GM12878 (cell line): ENCODE data around the gene TVP23C. TPM values are rescaled to one million over a fixed set of nuclear protein-coding genes. Genes with fewer than 3 reads are reported as not detected.
"Not testable (repeated sequence)": the region's sequence is repeated elsewhere in the genome, so short reads cannot be mapped to it uniquely, and the experiment has no call there.

Experiments used
- ATAC-seq: fragments of 200-7000 bp; cut with Tn5 transposase; 3 replicates; pipeline ENCODE4 v1.9.1; 2020; ENCODE audit warnings: mild to moderate bottlenecking, moderate library complexity
- BruUV-seq: library from RNA; stranded (reverse); fragments of 400-500 nt; replicated peaks from 2 replicates; lab custom pipeline; 2021; lab: Mats Ljungman, UMichigan
- CTCF ChIA-PET: fragments of 300-600 bp; sonication (Branson Sonifier 250); formaldehyde crosslinking; extraction: SDS; loops from one replicate; lab custom pipeline; 2021; ENCODE audit warnings: inconsistent platforms; lab: Yijun Ruan, JAX
- POLR2A ChIA-PET: fragments of 350-600 bp; formaldehyde crosslinking; extraction: SDS; loops from one replicate; lab custom pipeline; 2021; ENCODE audit warnings: inconsistent platforms; lab: Charles Lee
- RAD21 ChIA-PET: fragments of 300-600 bp; sonication (Branson Sonifier 250); formaldehyde crosslinking; loops from one replicate; lab custom pipeline; 2023; ENCODE audit warnings: antibody characterized with exemption; ENCODE audit not compliant: unreplicated experiment; lab: Charles Lee
- SMC1A ChIA-PET: fragments of 300-600 bp; sonication (Branson Sonifier 250); formaldehyde crosslinking; loops from one replicate; lab custom pipeline; 2023; ENCODE audit not compliant: unreplicated experiment, uncharacterized antibody; lab: Charles Lee
- DNase-seq: peaks from one replicate; pipeline ENCODE4 v3.0.0-alpha.2; 2011; ENCODE audit warnings: low read depth, low spot score
- FAIRE-seq: peaks from 3 replicates; lab custom pipeline; 2011; peaks lifted over from hg19 to GRCh38; lab: Jason Lieb, UNC
- H2AFZ ChIP-seq: 2 replicates; pipeline ENCODE4 v1.6.0; 2011; ENCODE audit warnings: low read depth, low read length, control low read depth; ENCODE audit not compliant: control insufficient read depth
- H3K27ac ChIP-seq: 2 replicates; pipeline ENCODE4 v1.5.1; 2011; ENCODE audit warnings: control low read depth; ENCODE audit not compliant: control insufficient read depth, insufficient read depth
- H3K27me3 ChIP-seq, 2 experiments: replicated peaks in 1 of 2; 2 replicates each; pipeline versions ENCODE4 v1.6.0 to v1.6.1; 2011; ENCODE audit warnings: low read length in 1 of 2; ENCODE audit not compliant: control insufficient read depth in 2 of 2, insufficient read depth in 2 of 2
- H3K36me3 ChIP-seq, 2 experiments: 2 replicates each; pipeline ENCODE4 v1.5.1; 2011; ENCODE audit warnings: low read length in 1 of 2; ENCODE audit not compliant: control insufficient read depth in 2 of 2, insufficient read depth in 2 of 2
- H3K4me1 ChIP-seq: 2 replicates; pipeline ENCODE4 v1.6.1; 2011; ENCODE audit warnings: mild to moderate bottlenecking, low read length, moderate library complexity, mixed read lengths; ENCODE audit not compliant: control insufficient read depth, insufficient read depth
- H3K4me2 ChIP-seq: 2 replicates; pipeline ENCODE4 v1.6.0; 2011; ENCODE audit warnings: control low read depth; ENCODE audit not compliant: control insufficient read depth, insufficient read depth
- H3K4me3 ChIP-seq: fragments of 200-600 bp; sonication (generic); 2 replicates; pipeline ENCODE4 v1.5.1; 2016
- H3K79me2 ChIP-seq: 2 replicates; pipeline ENCODE4 v1.6.0; 2011; ENCODE audit warnings: low read length; ENCODE audit not compliant: control insufficient read depth, insufficient read depth
- H3K9ac ChIP-seq: 2 replicates; pipeline ENCODE4 v1.8.0; 2011; ENCODE audit warnings: low read length, control low read depth, mixed read lengths; ENCODE audit not compliant: control insufficient read depth, insufficient read depth
- H3K9me3 ChIP-seq: replicated peaks from 3 replicates; pipeline ENCODE4 v1.5.1; 2011; ENCODE audit warnings: mild to moderate bottlenecking, low read length; ENCODE audit not compliant: control insufficient read depth, insufficient read depth
- H4K20me1 ChIP-seq: 2 replicates; pipeline ENCODE4 v1.6.0; 2011; ENCODE audit not compliant: control insufficient read depth, insufficient read depth
- WGBS: methylation state at CpG from one replicate; pipeline ENCODE4 v1.1.6; 2016; ENCODE audit warnings: low lambda C conversion rate; ENCODE audit not compliant: insufficient replicate concordance, insufficient coverage; ENCODE audit errors: missing lambda C conversion rate; 5-methylcytosine and 5-hydroxymethylcytosine counted together
- in situ Hi-C: fragments of 300-500 bp; cut with MboI; formaldehyde crosslinking; loops from 9 replicates; pipeline ENCODE4 v1.14.3; 2018; ENCODE audit warnings: mixed read lengths
- intact Hi-C: fragments of 100-400 bp; cut with micrococcal nuclease; formaldehyde crosslinking; loops from one replicate; pipeline ENCODE4 v1.14.2; 2022; ENCODE audit not compliant: unreplicated experiment
- polyA plus RNA-seq, 11 experiments: library from polyadenylated mRNA; depleted of rRNA in 4 of 11; unstranded in 6 of 11; stranded (reverse) in 5 of 11; fragments of >200 nt; fragmentation: Nextera tagmentation in 4 of 11; fragmentation: Illumina TruSeq in 1 of 11; extraction: Ambion mirVana in 4 of 11; extraction: Trizol in 1 of 11; gene quantifications; 1 replicate in 1 of 11; 2 replicates in 10 of 11; pipeline versions ENCODE4 v1.2.1 to v1.2.3, GENCODE V29; 2011 to 2016; ENCODE audit warnings: inconsistent platforms in 2 of 11, missing spikeins in 2 of 11, low read depth in 1 of 11
- total RNA-seq, 4 experiments: library from RNA; depleted of rRNA in 3 of 4; stranded (reverse); fragments of >200 nt in 3 of 4; fragmentation: Illumina TruSeq in 1 of 4; extraction: Trizol in 1 of 4; gene quantifications; 2 replicates each; pipeline versions ENCODE4 v1.2.1 to v1.2.3, GENCODE V29; 2013 to 2021
- TF ChIP-seq, protein P1 (sequence below), 3 experiments: IDR thresholded peaks in 2 of 3; conservative IDR thresholded peaks in 1 of 3; 2 replicates each; pipeline ENCODE4 v1.5.1; 2011; ENCODE audit warnings: low read depth in 3 of 3, low read length in 3 of 3, mild to moderate bottlenecking in 3 of 3, control low read depth in 2 of 3, moderate library complexity in 2 of 3, inconsistent platforms in 1 of 3, mixed read lengths in 1 of 3; ENCODE audit not compliant: control insufficient read depth in 2 of 3, insufficient read depth in 1 of 3; ENCODE audit errors: extremely low read depth in 1 of 3

TVP23C gene
- total and polyA plus RNA-seq, 10 of the 15 experiments (the other 5 are each of a cell fraction or from before 2014, with no cell fraction given): 0.42 to 5.0 (median 2.7) TPM

DNA sequence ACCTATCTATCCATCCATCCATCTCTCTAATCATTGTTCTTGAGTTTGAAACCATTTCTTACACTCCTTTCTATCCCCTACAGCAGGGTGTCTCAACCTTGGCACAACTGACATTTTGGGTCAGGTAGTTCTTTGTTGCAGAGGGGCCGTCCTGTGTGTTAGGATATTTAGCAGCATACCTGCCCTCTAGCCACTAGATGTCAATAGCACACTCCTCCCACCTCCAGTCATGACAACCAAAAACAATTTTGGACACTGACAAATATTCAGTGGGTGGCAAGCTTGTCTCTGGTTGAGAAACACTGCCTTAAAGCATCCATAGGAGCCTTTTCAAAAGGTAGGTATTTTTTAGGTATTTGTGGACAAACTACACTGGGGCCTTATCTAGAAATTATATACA lies 10.4 kb downstream of the TVP23C start:
- H3K4me1 ChIP-seq, POLR2A ChIA-PET, H4K20me1 ChIP-seq, SMC1A ChIA-PET, H3K9me3 ChIP-seq, H3K36me3 ChIP-seq, H3K27ac ChIP-seq, H3K4me2 ChIP-seq, CTCF ChIA-PET, H3K79me2 ChIP-seq, RAD21 ChIA-PET: not testable (repeated sequence)
- TF ChIP-seq, protein P1, sequence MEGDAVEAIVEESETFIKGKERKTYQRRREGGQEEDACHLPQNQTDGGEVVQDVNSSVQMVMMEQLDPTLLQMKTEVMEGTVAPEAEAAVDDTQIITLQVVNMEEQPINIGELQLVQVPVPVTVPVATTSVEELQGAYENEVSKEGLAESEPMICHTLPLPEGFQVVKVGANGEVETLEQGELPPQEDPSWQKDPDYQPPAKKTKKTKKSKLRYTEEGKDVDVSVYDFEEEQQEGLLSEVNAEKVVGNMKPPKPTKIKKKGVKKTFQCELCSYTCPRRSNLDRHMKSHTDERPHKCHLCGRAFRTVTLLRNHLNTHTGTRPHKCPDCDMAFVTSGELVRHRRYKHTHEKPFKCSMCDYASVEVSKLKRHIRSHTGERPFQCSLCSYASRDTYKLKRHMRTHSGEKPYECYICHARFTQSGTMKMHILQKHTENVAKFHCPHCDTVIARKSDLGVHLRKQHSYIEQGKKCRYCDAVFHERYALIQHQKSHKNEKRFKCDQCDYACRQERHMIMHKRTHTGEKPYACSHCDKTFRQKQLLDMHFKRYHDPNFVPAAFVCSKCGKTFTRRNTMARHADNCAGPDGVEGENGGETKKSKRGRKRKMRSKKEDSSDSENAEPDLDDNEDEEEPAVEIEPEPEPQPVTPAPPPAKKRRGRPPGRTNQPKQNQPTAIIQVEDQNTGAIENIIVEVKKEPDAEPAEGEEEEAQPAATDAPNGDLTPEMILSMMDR (IDR thresholded peaks at IDR 0.05 in 2 of 3, conservative IDR thresholded peaks at IDR 0.05 in 1 of 3; ENCODE audit: control insufficient read depth in 2 of 3, extremely low read depth in 1 of 3, insufficient read depth in 1 of 3, low read depth in 3 of 3, low read length in 3 of 3): 0 out of 6 replicates have a peak, but pooled peaks of 1 of the 3 experiments have one; percentile 6
- TF ChIP-seq, all 136 proteins: peak for 1; not testable (repeated sequence) for 135
- FAIRE-seq, H3K9ac ChIP-seq, H2AFZ ChIP-seq, DNase-seq, H3K4me3 ChIP-seq, intact Hi-C loops, H3K27me3 ChIP-seq, BruUV-seq: not testable (repeated sequence)
- ATAC-seq: peak; percentile 66
- in situ Hi-C loops: loop anchor here (25.0 kb wide), 1 partner anchor 434 kb away; the partner anchor contains the start of genes TTC19 and ZSWIM7
- WGBS: no CpG with 5 or more reads among the region's 1 CpG

DNA sequence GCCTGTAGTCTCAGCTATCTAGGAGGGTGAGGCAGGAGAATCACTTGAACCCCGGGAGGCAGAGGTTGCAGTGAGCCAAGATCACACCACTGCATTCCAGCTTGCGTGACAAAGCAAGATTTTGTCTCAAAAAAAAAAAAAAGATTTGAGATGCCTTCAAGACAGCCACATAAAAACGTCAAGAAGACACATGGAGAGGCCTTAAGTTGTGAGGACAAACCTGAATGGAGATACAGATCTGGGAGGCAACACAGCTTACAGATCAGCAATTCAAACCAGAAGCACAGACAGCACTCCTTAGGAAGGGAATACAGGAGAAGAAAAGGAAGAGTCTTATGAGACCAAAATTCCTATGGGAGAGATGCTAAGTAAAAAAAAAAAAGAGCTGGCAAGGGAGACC lies 13.7 kb downstream of the TVP23C start:
- H3K4me2 ChIP-seq, intact Hi-C loops, ATAC-seq, DNase-seq, BruUV-seq, H3K36me3 ChIP-seq, in situ Hi-C loops, H3K27me3 ChIP-seq, RAD21 ChIA-PET, H3K4me3 ChIP-seq, H3K27ac ChIP-seq, H3K9me3 ChIP-seq, FAIRE-seq, H3K9ac ChIP-seq, H3K4me1 ChIP-seq, SMC1A ChIA-PET, POLR2A ChIA-PET, H2AFZ ChIP-seq, H3K79me2 ChIP-seq, H4K20me1 ChIP-seq: not testable (repeated sequence)
- CTCF ChIA-PET: interaction anchor here (0.6 kb wide), 1 partner anchor 79 kb away, joined by 5 read pairs; no protein-coding TSS in a partner anchor
- 0% methylated on average over 2 of the region's 3 CpGs for WGBS

DNA sequence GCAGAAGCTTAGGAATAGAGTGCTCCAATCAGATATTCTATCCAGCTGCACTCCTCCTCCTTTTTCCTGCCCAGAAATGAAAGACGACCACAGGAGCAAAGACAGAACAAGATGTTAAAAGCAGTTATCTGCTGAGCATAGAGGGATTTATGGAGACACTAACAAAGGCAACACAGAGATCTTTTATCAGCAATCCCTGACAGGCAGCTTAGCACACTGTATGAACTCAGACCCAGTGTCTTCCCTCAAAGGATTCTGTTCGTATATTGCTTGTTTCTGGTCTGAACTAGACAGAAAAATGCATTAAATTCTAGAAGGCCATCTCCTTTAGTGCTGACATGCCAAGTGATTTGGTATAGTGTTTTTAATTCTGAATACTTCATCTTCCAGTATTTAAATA lies 16.7 kb downstream of the TVP23C start:
- SMC1A ChIA-PET, H3K9ac ChIP-seq, H3K4me1 ChIP-seq, RAD21 ChIA-PET, H3K4me2 ChIP-seq, DNase-seq, POLR2A ChIA-PET, H3K27ac ChIP-seq, H3K9me3 ChIP-seq, H4K20me1 ChIP-seq, BruUV-seq, H3K27me3 ChIP-seq, intact Hi-C loops, CTCF ChIA-PET, in situ Hi-C loops, H2AFZ ChIP-seq, ATAC-seq, H3K79me2 ChIP-seq, H3K36me3 ChIP-seq, H3K4me3 ChIP-seq, FAIRE-seq: not testable (repeated sequence)
- WGBS: 0% methylated on average over 1 of the region's 2 CpGs
